Astrocyte (in vitro differentiated cells and primary cell): ENCODE data around the gene GNA14.

Experiments used
- EZH2 ChIP-seq: IDR thresholded peaks from 2 replicates; pipeline ENCODE4 v1.6.1; 2012; ENCODE audit warnings: mild to moderate bottlenecking, low read length, inconsistent platforms; ENCODE audit not compliant: insufficient read depth
- TF ChIP-seq, protein P1 (sequence below): IDR thresholded peaks from 2 replicates; pipeline ENCODE4 v1.5.1; 2011; ENCODE audit warnings: low read depth, mild to moderate bottlenecking, inconsistent platforms, low read length, moderate library complexity; ENCODE audit not compliant: insufficient read depth

- TF ChIP-seq, protein P1, sequence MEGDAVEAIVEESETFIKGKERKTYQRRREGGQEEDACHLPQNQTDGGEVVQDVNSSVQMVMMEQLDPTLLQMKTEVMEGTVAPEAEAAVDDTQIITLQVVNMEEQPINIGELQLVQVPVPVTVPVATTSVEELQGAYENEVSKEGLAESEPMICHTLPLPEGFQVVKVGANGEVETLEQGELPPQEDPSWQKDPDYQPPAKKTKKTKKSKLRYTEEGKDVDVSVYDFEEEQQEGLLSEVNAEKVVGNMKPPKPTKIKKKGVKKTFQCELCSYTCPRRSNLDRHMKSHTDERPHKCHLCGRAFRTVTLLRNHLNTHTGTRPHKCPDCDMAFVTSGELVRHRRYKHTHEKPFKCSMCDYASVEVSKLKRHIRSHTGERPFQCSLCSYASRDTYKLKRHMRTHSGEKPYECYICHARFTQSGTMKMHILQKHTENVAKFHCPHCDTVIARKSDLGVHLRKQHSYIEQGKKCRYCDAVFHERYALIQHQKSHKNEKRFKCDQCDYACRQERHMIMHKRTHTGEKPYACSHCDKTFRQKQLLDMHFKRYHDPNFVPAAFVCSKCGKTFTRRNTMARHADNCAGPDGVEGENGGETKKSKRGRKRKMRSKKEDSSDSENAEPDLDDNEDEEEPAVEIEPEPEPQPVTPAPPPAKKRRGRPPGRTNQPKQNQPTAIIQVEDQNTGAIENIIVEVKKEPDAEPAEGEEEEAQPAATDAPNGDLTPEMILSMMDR = no peak
- no peak for TF ChIP-seq EZH2
Measured at GRCh38 chr9:77598991-77599390, 49.1 kb downstream of the GNA14 start.
